Ovary (tissue), 9 donors: ENCODE results near the gene ETFA. TPM values are rescaled to one million over a fixed set of nuclear protein-coding genes. Genes with fewer than 3 reads are reported as not detected.

Source experiments
- DNase-seq, 5 donors: peaks; one replicate each; pipeline ENCODE4 v3.0.0-alpha.2; 2019 to 2020
- H3K27ac ChIP-seq, 2 donors: fragments of 200-600 bp; one replicate each; pipeline versions ENCODE4 v1.5.1 to v1.8.0; 2019 to 2022
- H3K27me3 ChIP-seq: fragments of 200-600 bp; one replicate; pipeline ENCODE4 v1.8.0; 2022
- H3K36me3 ChIP-seq: fragments of 200-600 bp; sonication (generic); one replicate; pipeline ENCODE4 v1.5.1; 2019
- H3K4me1 ChIP-seq: one replicate; pipeline ENCODE4 v1.8.1; 2013; ENCODE audit warnings: mild to moderate bottlenecking, moderate library complexity; ENCODE audit not compliant: insufficient read depth
- H3K4me3 ChIP-seq: fragments of 200-600 bp; sonication (generic); one replicate; pipeline ENCODE4 v1.5.1; 2017
- H3K9me3 ChIP-seq, 2 donors: fragments of 200-600 bp in 1 of 2; sonication (generic) in 1 of 2; one replicate each; pipeline versions ENCODE4 v1.5.1 to v1.8.1; 2013 to 2019; ENCODE audit warnings: mild to moderate bottlenecking in 1 of 2, moderate library complexity in 1 of 2
- CTCF ChIP-seq, 3 donors: fragments of 450-650 bp in 2 of 3; fragments of 200-600 bp in 1 of 3; IDR thresholded peaks; one replicate each; pipeline versions ENCODE4 v1.5.1 to v1.8.0; 2016 to 2022; ENCODE audit warnings: antibody characterized with exemption in 3 of 3, mild to moderate bottlenecking in 1 of 3
- EP300 ChIP-seq: sonication (generic); formaldehyde crosslinking; IDR thresholded peaks from one replicate; pipeline ENCODE4 v1.6.1; 2017; ENCODE audit warnings: antibody characterized with exemption
- POLR2A ChIP-seq: fragments of 450-650 bp; IDR thresholded peaks from one replicate; pipeline ENCODE4 v1.6.1; 2017; ENCODE audit warnings: antibody characterized with exemption, mild to moderate bottlenecking, moderate library complexity
- WGBS, 3 donors: extraction: QIAGEN DNeasy Blood & Tissue Kit in 1 of 3; methylation state at CpG; one replicate each; pipeline versions ENCODE4 v1.1.5 to v1.1.7; 2013 to 2017; 5-methylcytosine and 5-hydroxymethylcytosine counted together
- intact Hi-C, 4 donors: fragments of 100-400 bp; cut with DNase I; formaldehyde crosslinking; loops; one replicate each; pipeline versions ENCODE4 v1.11.0 to v1.15.1; 2022 to 2023
- polyA plus RNA-seq, 2 donors: library from polyadenylated mRNA; stranded (reverse); fragments of 200-250 nt in 1 of 2; fragments of 350-450 nt in 1 of 2; fragmentation: Illumina TruSeq in 1 of 2; extraction: RNeasy Lipid Tissue Mini Kit (QIAGEN cat#74804) in 1 of 2; gene quantifications; one replicate each; pipeline ENCODE4 v1.2.3, GENCODE V29; 2013 to 2014
- total RNA-seq, 7 donors: library from RNA; depleted of rRNA in 2 of 7; stranded (reverse); fragments of >200 nt in 2 of 7; fragmentation: NEBNext Ultra II Directional in 3 of 7; extraction: Animal tissue kit (Norgen Biotek cat#: 25700) in 3 of 7; gene quantifications; one replicate each; pipeline versions ENCODE4 v1.1.0 to v1.2.4, GENCODE V29; 2016 to 2023
- donor health status: DM: no; HTN: no; CAD: no; lungs with moderate emphysema.
- donor health status: DM: no; HTN: no; CAD: no.
- donor health status: Bipolar disorder and iron deficiency.
- donor health status: DM: yes; HTN: yes; CAD: no.
- donor health status: DM: no; HTN: no; CAD: no.
- donor health status: DM: yes; HTN: yes; CAD: no.

The ETFA gene
- total and polyA plus RNA-seq, 9 donors, result 45.8 to 97.4 (median 71.7) TPM

GRCh38 chr15:76338486-76339304 lies 27.4 kb upstream of the ETFA start:
- intact Hi-C loops, result no loop called here
- Histone ChIP-seq H3K4me3 (no peak overlapping the region), H3K4me1 (peaks cover 17% of the 10 kb centered on the region), H3K27ac (no peak overlapping the region), H3K36me3 (no peaks in the 10 kb centered on the region), H3K27me3 (peaks cover 31% of the 10 kb centered on the region), H3K9me3 (no peaks in the 10 kb centered on the region)
- DNase-seq, result no peak
- 26 to 39% (median 30%) methylated on average over 22 to 26 of the region's 26 CpGs for WGBS, 3 donors
- TF ChIP-seq EP300 (no peak), POLR2A (no peak), CTCF (IDR thresholded peaks at IDR 0.05) (no peak)

GRCh38 chr15:76337696-76338485 lies 26.6 kb upstream of the ETFA start:
- Histone ChIP-seq H3K27ac (no peak overlapping the region), H3K4me1 (peaks cover 16% of the 10 kb centered on the region), H3K36me3 (no peaks in the 10 kb centered on the region), H3K27me3 (peaks cover 27% of the 10 kb centered on the region), H3K4me3 (no peak overlapping the region), H3K9me3 (no peaks in the 10 kb centered on the region)
- WGBS, 3 donors, result 4 to 6% (median 6%) methylated on average over 55 to 89 of the region's 89 CpGs
- intact Hi-C loops, result no loop called here
- no peak for DNase-seq
- TF ChIP-seq POLR2A, result no peak
- no peak for TF ChIP-seq EP300
- TF ChIP-seq CTCF (IDR thresholded peaks at IDR 0.05), result no peak

GRCh38 chr15:76337059-76337695 lies 25.9 kb upstream of the ETFA start:
- H3K27ac ChIP-seq, result no peak overlapping the region
- H3K4me1 ChIP-seq, result peaks cover 14% of the 10 kb centered on the region
- no peak for DNase-seq
- no peaks in the 10 kb centered on the region for H3K9me3 ChIP-seq
- H3K27me3 ChIP-seq, result peaks cover 20% of the 10 kb centered on the region
- no peaks in the 10 kb centered on the region for H3K36me3 ChIP-seq
- 9 to 12% (median 10%) methylated on average over 25 of the region's 25 CpGs for WGBS, 3 donors
- intact Hi-C loops, result no loop called here
- no peak for TF ChIP-seq POLR2A
- no peak for TF ChIP-seq EP300
- no peak for TF ChIP-seq CTCF (IDR thresholded peaks at IDR 0.05)
- no peak overlapping the region for H3K4me3 ChIP-seq

- Histone ChIP-seq H3K4me1 (peaks cover 14% of the 10 kb centered on the region), H3K9me3 (no peaks in the 10 kb centered on the region), H3K36me3 (no peaks in the 10 kb centered on the region), H3K27ac (no peak within 1 kb of the TSS), H3K4me3 (no peak within 1 kb of the TSS), H3K27me3 (peaks cover 20% of the 10 kb centered on the region)
- intact Hi-C loops, result no loop called here
- WGBS, 3 donors, result 8 to 9% (median 9%) methylated on average over 40 of the region's 40 CpGs
- TF ChIP-seq POLR2A, result no peak
- TF ChIP-seq EP300, result no peak
- no peak for TF ChIP-seq CTCF (IDR thresholded peaks at IDR 0.05)
- DNase-seq, result peak in 1 of 5 donors; percentile 38
Measured at GRCh38 chr15:76336254-76337058, 25.2 kb upstream of the ETFA start, which contains the start of gene ISL2. Gene ISL2, plus strand, starts transcription at chr15:76336773. Its CDS starts 111 bp downstream, at chr15:76336884.
